NCI-H146 treated with DMSO at 0.1 percent for 48 hours (cell line): ENCODE data around the gene RBMS1.

Source experiments
- DNase-seq: peaks from one replicate; lab custom pipeline; 2025; ENCODE audit not compliant: unreplicated experiment; lab: John Stamatoyannopoulos, UW

The RBMS1 gene

GRCh38 chr2:160310118-160310828, 183.3 kb downstream of the RBMS1 start:
- no peak for DNase-seq

- no peak for DNase-seq
Observed at GRCh38 chr2:160309585-160309984, 184.0 kb downstream of the RBMS1 start.

DNA sequence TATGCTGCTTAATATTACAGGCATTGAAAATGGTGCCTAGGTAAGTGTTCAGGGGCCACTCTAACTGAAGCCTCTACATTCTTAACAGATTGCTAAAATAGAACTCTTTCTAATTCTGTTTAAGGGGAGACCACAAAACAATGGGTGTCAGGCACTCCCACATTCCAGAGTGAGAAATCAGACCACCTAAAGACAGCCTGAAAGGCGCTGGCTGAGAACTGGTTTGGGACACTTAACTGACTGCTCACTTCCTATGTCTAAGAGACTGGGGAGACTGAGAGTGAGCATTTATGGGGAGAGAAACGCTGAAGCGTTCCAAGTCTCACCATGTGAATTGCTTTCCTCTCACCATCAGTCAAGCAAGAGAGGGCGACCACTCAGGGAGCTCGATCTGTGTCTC, 184.7 kb downstream of the RBMS1 start:
- no peak for DNase-seq

- no peak for DNase-seq
Observed at GRCh38 chr2:160308476-160308875, 185.1 kb downstream of the RBMS1 start.

DNA sequence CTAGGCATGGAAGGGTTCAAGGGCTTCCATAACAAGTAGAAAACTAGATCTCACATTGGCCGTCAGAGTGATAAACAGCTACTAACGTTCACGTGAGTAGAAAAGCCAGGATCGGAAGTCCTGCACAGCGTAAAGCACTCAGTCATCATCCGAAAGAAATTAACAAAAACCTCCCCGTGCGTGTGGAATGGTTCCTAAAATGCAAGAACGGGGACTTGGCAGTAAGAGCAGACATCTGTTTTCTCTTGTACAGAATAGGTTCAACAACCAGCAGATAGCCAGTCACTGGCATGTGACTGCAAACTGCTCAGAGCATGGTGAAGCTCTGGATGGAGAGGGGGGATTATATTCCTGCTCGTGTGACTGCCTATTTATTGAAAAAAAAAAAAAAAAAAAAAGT, 186.6 kb downstream of the RBMS1 start:
- no peak for DNase-seq

DNA sequence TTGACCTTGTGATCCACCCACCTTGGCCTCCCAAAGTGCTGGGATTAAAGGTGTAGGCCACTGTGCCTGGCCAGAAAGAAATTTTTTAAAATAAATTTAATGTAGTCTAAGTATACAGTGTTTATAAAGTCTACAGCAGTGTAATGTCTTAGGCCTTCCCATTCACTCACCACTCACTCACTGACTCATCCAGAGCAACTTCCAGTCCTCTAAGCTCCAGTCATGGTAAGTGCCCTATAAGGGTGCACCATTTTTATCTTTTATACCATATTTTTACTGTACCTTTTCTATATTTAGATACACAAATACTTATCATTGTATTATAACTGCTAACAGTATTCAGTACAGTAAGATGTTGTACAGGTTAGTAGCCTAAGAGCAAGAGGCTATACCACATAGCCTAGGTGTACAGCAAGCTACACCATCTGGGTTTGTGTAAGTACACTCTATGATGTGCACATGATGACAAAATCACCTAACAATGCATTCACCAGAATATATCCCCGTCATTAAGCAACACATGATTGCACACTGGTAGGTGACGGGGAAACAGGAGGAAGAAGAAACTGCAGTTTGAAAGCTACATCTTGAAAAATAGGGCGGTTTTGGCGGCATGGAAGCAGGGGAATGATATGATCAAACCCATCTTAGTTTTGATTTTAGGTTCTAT, 188.4 kb downstream of the RBMS1 start:
- no peak for DNase-seq

GRCh38 chr2:160303527-160303926, 190.1 kb downstream of the RBMS1 start:
- no peak for DNase-seq

GRCh38 chr2:160303076-160303475, 190.5 kb downstream of the RBMS1 start:
- DNase-seq: no peak

GRCh38 chr2:160301420-160301819, 192.2 kb downstream of the RBMS1 start:
- DNase-seq: no peak

GRCh38 chr2:160300203-160300602, 193.4 kb downstream of the RBMS1 start:
- DNase-seq: no peak

- DNase-seq: no peak
Observed at GRCh38 chr2:160299540-160299939, 194.1 kb downstream of the RBMS1 start.

- DNase-seq: no peak
Observed at GRCh38 chr2:160298960-160299359, 194.6 kb downstream of the RBMS1 start.

- no peak for DNase-seq
Observed at GRCh38 chr2:160295519-160296207, 197.9 kb downstream of the RBMS1 start.

- DNase-seq: no peak
Observed at GRCh38 chr2:160294889-160295288, 198.7 kb downstream of the RBMS1 start.

DNA sequence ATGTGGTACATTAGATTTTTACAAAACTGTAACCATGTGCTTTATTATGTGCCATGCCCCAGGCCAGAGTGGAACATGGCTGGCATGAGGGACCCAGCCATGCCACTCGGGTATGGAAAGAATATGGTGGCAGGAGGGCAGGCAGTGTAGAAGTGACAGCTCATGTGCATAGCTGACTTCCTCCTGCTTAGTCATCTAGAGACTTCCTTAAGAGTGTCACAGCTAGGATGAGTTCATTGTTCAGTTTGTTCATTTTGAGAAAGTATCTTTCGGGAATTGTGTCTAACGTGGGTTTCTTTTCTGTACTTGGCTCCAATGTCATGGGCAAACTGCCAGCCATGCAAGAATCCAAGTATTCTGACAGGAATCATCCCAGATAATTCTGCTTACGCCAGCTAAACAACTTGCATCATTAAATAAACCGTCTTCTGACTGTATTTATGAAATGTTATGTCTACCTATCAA, 199.2 kb downstream of the RBMS1 start:
- DNase-seq: no peak

GRCh38 chr2:160293391-160294091, 200.1 kb downstream of the RBMS1 start:
- no peak for DNase-seq

GRCh38 chr2:160292225-160292624, 201.4 kb downstream of the RBMS1 start:
- DNase-seq: no peak

DNA sequence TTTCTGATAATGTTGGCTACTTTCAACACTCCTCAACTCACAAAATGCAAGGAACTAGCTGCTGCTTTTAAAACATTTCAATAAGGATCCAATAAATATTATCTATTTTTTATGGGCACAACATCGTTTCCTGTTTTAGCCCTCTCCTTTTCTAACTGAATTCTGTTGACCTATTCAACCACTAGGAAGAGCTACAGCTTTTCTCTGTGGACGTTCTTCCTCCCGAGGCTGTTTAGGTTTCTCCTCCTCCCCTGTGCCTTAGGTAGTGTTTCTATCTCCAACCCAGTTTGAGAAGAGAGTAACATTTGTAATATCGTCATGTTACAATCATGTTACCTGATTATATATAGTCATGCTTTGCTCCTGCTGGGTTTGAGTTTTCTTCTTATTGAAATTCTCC, 202.2 kb downstream of the RBMS1 start:
- DNase-seq: no peak

- DNase-seq: no peak
Observed at GRCh38 chr2:160290598-160290997, 203.0 kb downstream of the RBMS1 start.

DNA sequence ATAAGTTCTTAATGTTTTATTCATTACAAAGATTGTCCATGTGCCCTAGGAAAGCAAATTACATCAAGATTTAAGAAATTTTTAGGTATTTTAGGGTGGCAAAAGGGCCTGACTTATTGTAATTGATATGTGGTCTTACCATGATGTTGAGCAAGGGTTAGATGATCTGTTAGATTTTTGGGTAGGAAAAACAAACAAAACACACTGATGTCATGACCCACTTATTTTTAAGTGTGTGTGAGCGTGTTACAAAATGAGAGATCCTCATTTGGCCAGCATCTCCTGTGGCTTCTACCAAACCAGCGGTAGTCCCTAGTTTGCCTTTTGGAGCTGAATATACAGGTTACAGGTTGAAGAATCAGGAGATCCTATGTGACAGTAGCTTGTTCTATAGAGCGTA, 203.8 kb downstream of the RBMS1 start:
- DNase-seq: no peak

- no peak for DNase-seq
Observed at GRCh38 chr2:160289126-160289525, 204.5 kb downstream of the RBMS1 start.
